Fibroblast of pulmonary artery (primary cell): ENCODE data around the gene COL4A2.

Experiments
- DNase-seq: peaks from one replicate; pipeline ENCODE4 v3.0.0-alpha.2; 2010; ENCODE audit warnings: low read depth
- H3K4me3 ChIP-seq: replicated peaks from 2 replicates; pipeline ENCODE4 v1.5.1; 2011; ENCODE audit warnings: low read depth, mild to moderate bottlenecking, control low read depth, low read length, moderate library complexity
- TF ChIP-seq, protein P1 (sequence below): IDR thresholded peaks from 2 replicates; pipeline ENCODE4 v1.5.1; 2011; ENCODE audit warnings: mild to moderate bottlenecking, control low read depth, low read length, inconsistent platforms; ENCODE audit errors: missing control alignments

Gene COL4A2

GRCh38 chr13:110463871-110464510 lies 156.9 kb downstream of the COL4A2 start:
- no peak for DNase-seq
- no peak overlapping the region for H3K4me3 ChIP-seq
- TF ChIP-seq, protein P1, sequence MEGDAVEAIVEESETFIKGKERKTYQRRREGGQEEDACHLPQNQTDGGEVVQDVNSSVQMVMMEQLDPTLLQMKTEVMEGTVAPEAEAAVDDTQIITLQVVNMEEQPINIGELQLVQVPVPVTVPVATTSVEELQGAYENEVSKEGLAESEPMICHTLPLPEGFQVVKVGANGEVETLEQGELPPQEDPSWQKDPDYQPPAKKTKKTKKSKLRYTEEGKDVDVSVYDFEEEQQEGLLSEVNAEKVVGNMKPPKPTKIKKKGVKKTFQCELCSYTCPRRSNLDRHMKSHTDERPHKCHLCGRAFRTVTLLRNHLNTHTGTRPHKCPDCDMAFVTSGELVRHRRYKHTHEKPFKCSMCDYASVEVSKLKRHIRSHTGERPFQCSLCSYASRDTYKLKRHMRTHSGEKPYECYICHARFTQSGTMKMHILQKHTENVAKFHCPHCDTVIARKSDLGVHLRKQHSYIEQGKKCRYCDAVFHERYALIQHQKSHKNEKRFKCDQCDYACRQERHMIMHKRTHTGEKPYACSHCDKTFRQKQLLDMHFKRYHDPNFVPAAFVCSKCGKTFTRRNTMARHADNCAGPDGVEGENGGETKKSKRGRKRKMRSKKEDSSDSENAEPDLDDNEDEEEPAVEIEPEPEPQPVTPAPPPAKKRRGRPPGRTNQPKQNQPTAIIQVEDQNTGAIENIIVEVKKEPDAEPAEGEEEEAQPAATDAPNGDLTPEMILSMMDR: no peak

GRCh38 chr13:110464556-110465333 lies 157.7 kb downstream of the COL4A2 start:
- DNase-seq: no peak
- TF ChIP-seq, protein P1: no peak

GRCh38 chr13:110465696-110466095 lies 158.6 kb downstream of the COL4A2 start:
- TF ChIP-seq, protein P1: no peak
- no peak overlapping the region for H3K4me3 ChIP-seq
- no peak for DNase-seq

More at GRCh38 chr13:110464556-110465333, 157.7 kb downstream of the COL4A2 start:
- no peak overlapping the region for H3K4me3 ChIP-seq

DNA sequence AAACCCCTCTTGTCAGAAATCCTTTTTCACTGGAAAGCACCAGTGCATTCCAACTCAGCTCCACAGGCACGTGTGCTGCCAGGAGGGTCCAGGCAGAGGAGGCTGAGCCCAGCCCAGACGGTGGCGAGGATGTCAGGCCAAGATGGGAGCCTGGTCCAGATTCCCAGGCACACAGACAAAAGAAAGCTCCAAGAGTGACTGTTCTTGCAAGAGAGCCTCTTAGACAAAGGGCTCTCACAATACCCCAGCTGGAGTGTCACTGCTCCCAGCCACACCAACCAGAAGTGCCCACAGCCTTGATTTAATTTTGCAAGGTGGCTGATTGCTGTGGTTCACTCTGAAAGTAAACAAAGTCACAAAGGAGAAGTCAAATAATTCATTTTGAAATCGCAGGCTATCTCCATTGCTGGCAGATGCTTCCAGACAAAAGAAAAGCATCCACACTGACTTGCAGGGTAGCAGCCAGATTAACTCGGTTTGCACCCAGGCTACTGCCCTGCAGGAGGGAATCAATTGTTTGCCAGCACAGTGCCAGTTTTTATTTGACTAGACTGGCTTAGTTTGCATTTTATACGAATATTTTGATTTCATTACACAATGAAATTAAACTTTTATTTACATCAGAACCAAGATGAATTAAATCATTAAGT lies 159.3 kb downstream of the COL4A2 start:
- H3K4me3 ChIP-seq: no peak overlapping the region
- no peak for DNase-seq
- TF ChIP-seq, protein P1: no peak

GRCh38 chr13:110467516-110468110 lies 160.5 kb downstream of the COL4A2 start:
- TF ChIP-seq, protein P1: no peak
- no peak overlapping the region for H3K4me3 ChIP-seq
- DNase-seq: no peak

GRCh38 chr13:110468986-110469495 lies 162.0 kb downstream of the COL4A2 start:
- TF ChIP-seq, protein P1: no peak
- no peak overlapping the region for H3K4me3 ChIP-seq
- no peak for DNase-seq
